T-helper 1 cell treated with Interleukin-12 subunit alpha and Interleukin-12 subunit beta and Interleukin-4 antibody, amounts not matched to agents 30 ng/mL and 1 ng/mL, for 36 hours (primary cell): ENCODE data around the gene WIZ. TPM values are rescaled to one million over a fixed set of nuclear protein-coding genes. Genes with fewer than 3 reads are reported as not detected.

Experiments
- intact Hi-C: fragments of 100-400 bp; cut with micrococcal nuclease; formaldehyde crosslinking; loops from one replicate; pipeline ENCODE4 v1.15.1; 2024
- total RNA-seq: library from RNA; stranded (reverse); gene quantifications from 2 replicates; pipeline ENCODE4 v1.2.3, GENCODE V29; 2022

The WIZ gene
- total RNA-seq, 1 donor from 2014 or later = 44.8 TPM

DNA sequence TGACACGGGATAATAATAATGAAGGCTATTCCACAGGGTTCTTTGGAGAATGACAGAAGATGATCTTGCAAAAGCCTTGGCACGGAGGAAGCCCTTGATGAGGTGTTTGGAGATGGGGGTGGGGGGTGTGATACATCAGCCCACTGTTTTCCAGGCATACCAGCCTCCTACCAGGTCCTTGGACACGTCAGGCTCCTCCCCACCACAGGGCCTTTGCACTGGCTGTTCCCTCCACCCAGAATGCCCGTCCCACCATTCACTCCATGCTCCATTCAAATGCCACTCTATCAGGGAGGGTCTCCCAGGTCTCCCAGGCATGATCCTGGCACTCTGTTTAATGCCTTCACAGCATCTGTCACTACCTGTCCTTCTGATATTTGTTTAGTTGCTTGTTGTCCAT lies 2.7 kb downstream of the WIZ start:
- intact Hi-C loops = no loop called here

DNA sequence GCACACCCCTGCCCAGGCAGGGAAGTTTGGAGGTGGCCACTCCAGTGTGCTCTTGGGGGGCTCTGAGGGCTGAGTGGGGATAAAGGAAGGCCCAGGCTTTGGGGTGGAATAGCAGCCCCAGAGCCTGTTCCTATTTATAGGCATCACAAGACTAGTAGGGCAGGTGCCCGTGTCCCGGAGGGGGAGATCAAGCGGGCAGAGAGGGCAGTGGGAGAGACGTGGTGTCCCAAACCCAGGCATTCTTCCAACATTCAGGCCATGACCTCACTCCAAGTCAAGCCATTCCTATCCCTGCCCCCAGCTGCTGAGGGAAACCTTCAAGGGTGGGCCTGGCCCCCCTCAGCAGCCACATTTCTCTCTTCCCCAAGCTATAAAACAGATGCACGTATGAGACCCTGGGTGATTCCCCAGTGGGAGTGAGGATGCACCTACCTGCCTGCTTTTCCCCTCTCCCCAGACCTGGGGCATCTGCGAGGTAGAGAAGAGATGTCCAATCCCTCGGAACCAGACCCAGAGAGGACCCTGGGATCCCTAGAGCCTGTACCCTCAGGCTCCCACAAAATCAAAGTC lies 3.9 kb downstream of the WIZ start:
- intact Hi-C loops = no loop called here

DNA sequence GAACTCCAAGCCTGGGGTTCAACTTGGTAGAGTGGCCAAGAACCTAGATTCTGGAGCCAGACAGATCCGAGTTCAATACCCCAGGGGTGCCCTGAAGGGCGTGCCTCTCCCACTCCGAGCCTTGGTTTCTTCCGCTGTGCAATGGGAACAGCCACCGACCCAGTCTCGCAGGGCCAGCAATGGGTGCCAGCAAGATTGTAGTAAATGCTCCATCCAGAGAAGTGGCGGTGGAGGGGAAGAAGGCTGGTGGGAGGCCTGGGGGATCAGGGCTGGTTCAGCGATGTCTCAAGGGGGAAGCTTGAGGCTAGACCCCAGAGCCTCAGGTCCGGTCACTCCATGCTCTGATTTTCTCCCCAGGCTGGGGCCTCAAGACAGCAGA lies 4.5 kb downstream of the WIZ start:
- intact Hi-C loops = no loop called here

DNA sequence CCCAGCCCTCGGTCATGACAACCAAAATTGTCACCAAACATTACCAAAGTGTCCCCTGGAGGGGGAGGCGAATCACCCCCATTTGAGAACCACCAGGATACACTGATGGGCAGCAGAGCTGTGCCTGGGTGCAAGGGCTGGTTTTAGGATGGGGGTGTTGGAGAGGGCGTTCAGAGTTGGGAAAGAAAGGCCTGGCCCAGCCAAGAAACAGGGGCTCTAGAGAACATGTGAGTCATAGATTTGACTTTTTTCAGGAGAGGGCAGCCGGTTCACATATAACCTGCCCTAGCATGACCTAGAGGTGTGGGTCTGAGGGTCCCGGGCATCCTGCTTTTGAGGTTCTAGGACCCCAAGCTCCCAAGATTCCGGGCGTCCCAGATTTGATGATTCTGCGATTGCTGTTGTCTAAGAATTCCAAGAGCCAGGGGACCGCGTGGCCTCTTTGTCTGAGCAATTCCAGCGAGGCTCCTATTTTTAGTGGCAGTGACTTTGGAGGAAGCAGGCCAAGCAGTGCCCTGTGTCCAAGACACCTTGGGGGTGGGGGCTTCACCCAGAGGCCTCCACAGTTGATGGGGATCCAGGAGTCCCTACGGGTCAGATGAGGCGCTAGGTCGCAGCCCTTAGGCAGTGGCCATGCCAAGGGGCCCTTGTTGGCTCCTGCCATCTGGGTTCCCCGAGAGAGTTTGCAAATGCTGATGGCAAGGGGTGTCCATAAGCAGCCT lies 5.1 kb downstream of the WIZ start:
- intact Hi-C loops = no loop called here

DNA sequence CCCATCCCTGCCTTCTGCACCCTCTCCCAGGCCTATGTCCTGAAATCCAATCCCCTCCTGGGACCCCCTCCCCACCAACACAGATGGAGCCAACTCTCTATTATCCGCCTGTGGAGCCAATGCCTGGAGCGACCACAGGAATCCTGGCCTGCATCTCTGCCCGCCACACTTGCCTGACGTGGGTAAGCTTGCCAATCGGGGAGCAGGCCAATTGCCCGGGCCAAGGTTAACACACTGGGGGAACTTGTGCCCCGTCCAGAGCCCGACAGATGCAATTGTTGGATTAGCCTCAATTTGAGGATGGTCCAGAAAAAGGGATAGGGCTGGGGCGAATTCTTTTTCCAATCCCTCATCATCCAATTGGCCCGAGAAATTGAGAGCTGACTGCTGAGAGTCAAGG lies 5.9 kb downstream of the WIZ start:
- intact Hi-C loops = no loop called here

DNA sequence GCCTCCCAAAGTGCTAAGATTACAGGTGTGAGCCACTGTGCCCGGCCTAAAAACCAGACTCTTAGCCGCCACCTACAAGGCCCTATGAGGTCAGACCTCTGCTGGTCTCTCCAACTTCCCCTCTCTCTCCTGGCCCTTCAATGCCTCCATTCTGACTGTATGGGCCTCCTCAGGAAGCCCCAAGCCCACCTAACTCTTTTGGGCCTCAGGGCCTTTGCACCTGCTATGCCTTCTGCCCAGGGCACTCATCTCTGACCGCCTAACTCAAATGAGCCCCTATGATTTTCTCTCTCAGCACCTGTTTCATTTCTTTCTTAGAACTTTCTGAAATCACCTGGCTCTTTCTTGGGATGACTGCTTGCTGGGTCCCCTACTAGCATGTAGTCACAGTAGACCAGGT lies 6.4 kb downstream of the WIZ start:
- intact Hi-C loops = no loop called here

DNA sequence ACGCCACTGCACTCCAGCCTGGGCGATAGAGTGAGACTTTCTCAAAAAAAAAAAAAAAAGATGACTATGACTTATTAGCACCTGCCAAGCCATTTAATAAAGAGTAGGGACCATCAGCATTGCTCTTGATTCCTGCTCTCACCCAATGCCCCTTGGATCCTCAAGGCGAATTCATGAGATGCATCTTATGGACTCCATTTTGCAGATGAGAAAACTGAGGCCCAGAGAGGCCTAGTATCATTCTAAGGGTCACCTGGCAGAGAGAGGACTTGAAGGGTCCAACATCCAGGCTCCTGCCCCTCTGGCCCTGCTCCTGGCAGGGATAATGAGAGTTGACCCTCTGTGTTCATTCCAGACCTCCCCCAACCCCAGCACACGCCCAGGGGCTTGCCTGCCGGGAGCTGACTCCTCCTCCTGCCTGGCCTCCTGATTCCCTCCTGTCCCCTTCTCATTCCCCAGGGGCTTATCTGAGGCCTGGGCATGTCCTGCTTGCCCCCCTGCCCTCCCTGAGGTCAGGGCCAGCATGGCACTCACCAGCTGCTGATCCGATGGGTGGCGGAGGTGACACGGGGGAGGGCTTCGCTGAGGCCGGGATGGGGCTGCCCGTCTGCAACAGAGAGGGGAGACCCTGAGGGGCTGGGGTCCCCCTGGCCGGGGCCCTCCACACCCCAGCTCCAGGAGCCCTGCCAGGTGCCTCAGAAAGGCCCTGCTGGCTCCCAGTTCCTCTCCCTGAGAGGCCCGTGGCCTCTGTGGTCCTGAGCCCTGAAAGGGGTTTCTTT lies 7.4 kb downstream of the WIZ start:
- intact Hi-C loops = no loop called here

DNA sequence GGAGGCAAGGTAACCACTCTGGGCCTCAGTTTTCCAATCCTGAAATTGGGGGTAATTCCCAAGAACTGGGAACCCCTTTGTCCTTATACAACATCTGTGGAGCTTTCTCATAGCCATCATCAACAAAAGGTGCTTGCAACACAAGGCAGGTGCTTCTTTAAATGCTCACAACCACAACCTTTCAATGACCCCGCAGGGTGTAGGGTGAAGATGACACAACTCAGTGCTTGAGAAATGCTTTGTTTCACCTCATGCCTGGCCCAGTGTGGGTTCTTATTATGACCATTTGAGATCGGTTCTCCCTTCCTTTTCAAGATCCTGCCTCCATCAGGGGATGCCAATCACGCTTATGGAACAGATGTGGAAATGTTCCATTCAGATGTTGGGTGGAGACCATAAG lies 8.4 kb downstream of the WIZ start:
- intact Hi-C loops = no loop called here

DNA sequence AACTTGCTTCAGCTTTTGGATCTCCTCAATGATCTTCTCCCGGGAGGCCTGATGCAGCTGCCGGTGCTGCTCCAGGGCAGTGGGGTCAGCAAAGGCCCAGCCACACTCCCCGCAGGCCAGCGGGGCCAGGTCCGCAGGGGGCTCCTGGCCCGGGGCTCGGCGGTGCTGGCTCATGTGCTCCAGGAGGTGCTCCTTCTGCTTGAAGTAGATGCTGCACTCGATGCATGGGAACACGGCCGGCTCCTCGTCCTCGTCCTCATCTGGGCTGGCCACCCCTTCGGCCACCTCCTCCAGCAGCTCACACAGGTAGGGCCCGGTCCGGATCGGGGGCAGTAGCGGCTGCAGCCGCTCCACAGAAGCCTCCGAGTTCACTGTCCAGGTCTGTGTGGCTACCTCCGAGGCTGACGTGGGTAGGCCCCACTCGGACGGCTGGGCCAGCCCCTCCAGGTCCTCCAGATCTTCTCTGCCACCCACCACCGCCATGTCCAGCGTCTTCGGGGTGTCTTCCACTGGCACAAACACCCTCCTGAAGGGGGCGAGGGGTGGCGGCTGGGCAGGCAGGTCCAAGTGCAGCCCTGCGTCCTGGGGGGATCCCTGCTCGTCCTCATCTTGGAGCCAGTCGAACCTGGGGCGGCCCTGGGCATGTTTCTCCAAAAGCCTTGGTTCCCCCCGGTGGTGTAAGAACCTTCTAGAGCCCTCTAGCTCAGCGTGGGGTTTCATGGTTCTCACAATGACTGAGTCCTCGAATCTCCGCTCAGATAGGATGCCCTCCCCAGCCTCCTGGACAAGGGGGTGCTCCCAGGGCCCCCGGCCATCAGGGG lies 9.7 kb downstream of the WIZ start:
- intact Hi-C loops = loop anchor here (10.0 kb wide), 1 partner anchor 675 kb away; the partner anchor contains the start of gene RAB8A

DNA sequence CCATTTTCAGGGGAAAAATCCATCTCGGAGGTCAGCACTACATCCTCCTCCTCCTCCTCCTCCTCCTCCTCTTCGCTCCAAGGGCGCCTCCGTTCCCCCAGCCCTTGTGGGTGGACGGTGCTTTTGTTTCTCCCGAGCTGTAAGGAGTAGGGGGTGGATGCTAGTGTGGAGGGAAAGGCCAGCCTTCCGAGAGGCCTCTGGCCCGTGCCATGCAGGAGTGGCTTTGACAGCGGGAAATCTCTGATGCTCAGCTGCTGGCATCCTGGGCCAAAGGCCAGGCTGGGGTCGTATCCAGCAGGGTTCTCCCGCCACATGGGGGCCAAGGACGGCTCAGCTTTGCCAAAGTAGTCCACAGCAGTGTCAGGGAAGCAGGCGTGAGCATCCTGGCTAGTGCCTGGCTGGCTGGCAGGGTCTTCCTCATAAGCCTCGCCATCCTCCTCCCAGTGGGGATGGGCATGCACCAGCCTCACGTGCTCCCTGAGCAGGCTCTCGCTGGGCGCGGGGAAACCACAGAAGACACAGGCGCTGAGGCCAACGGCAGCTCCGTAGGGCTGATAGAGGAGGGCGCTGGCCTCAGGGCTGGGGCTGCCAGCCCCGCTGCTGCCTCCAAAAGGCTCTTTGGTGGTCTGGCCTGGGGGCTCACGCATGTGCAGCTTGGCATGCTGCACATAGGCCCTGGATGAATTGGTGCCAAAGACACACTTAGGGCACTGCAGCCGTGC lies 10.5 kb downstream of the WIZ start:
- intact Hi-C loops = loop anchor here (10.0 kb wide), 1 partner anchor 676 kb away; the partner anchor contains the start of gene RAB8A

DNA sequence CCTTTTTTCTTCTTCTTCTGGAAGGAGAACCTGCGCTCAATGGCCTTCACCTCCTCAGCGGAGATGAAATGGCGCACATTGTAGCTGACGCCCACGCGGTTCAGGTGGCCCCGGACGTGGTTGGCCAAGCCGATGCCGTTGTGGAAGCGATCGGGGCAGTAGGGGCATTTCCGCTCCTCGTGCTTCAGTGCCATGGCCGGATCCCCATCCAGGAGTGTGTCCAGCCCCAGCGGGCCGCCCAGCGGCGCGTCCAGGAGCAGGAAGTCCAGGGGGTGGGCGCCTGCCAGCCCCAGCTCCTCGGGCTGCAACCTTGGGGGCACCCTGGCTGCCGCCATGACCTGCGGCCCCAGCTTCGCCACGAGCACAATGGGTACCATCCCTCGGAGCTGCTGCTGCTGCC lies 11.2 kb downstream of the WIZ start:
- intact Hi-C loops = loop anchor here (10.0 kb wide), 1 partner anchor 676 kb away; the partner anchor contains the start of gene RAB8A

DNA sequence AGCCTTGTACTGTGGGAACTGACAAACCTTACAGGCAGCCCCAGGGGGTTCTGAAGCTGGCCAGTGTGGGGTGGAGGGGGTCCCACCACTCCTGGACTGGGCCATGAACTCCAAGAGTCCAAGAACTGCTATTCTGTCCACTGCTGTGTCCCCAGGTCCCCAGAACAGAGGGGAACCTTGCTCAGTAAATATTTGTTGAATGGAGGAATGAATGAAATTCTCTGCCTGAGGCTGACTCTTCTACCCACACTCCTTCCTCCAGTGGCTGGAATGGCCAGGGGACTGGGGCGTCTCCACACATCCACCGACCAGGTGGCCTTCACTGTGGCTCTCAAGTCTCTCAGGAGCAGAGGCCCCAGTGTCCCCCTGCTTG lies 11.6 kb downstream of the WIZ start:
- intact Hi-C loops = loop anchor here (10.0 kb wide), 1 partner anchor 677 kb away; the partner anchor contains the start of gene RAB8A

DNA sequence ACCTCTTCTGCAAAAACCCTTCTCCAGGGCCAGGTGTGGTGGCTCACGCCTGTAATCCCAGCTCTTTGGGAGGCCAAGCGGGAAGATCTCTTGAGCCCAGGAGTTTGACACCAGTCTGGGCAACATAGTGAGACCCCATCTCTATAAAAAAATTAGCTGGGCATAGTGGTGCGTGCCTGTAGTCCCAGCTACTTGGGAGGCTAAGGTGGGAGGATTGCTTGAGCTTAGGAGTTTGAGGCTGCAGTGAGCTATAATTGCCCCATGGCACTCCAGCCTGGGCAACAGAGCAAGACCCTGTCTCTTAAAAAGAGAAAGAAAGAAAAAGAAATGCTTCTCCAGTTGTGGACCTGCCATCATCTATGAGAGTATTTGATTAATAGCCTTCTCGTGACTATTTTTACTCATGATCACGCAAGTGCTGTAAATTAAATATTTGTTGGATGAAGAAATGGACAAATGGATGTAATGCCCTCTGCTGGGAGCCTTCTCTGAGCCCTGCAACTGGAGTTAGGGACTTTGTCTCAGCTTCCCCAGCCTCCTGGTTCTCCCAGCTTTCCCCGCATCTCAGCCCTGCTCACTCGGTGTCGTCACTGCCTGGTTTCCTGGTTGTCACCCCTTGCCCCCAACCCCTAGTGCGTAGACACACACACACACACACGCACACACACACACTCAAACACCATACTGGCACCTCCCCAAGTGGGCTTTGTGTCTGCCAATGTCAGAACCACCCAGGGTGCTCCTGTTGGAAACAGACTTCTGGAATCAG lies 12.2 kb downstream of the WIZ start:
- intact Hi-C loops = loop anchor here (10.0 kb wide), 1 partner anchor 677 kb away; the partner anchor contains the start of gene RAB8A

DNA sequence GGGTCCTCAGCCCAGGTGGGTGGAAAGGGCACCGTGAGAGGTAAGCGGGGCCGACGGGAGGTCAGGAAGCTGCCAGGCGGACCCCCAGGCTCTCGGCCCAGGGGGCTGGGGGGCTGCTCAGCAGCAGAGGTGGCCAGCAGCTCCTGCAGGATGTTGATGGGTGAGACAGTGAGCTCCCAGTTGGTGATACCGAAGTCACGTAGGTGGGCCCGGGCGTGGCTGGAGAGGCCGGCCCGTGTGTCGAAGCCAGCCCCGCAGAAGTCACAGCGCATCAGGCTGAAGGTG lies 13.0 kb downstream of the WIZ start:
- intact Hi-C loops = loop anchor here (10.0 kb wide), 1 partner anchor 678 kb away; the partner anchor contains the start of gene RAB8A

DNA sequence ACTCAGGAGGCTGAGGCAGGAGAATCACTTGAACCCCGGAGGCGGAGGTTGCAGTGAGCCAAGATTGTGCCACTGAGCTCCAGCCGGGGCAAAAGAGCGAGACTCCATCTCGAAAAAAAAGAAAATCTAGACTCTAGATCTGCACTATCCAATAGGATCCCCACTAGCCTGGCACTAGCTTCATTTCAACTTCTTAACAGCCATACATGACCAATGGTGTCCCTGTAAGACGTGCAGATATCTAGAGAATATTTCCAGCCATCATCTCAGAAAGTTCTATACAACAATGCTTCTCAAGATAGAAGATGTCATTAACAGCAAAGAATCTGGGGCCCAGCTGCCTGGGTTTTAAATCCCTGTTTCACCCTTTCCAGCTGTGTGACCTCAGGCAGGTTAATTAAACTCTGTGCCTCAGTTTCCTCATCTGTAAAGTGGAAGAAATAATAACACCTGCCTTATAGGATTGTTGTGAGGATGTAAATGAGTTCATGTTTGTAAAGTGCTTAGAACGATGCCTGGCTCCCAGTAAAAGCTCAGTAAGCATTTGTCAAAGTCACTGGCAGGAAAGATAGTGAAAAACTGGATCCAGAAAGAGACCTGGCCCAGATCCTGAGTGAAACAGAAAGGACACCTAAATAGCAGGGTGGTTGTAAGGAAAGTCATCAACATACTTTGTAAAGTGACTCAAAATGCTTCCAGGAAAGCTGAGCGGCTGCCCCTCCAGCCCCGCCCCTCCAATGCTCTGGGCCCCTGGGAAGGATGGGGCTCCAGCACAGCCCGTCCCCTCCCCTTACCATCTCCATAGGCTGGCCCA lies 13.5 kb downstream of the WIZ start:
- intact Hi-C loops = loop anchor here (10.0 kb wide), 1 partner anchor 679 kb away; the partner anchor contains the start of gene RAB8A

DNA sequence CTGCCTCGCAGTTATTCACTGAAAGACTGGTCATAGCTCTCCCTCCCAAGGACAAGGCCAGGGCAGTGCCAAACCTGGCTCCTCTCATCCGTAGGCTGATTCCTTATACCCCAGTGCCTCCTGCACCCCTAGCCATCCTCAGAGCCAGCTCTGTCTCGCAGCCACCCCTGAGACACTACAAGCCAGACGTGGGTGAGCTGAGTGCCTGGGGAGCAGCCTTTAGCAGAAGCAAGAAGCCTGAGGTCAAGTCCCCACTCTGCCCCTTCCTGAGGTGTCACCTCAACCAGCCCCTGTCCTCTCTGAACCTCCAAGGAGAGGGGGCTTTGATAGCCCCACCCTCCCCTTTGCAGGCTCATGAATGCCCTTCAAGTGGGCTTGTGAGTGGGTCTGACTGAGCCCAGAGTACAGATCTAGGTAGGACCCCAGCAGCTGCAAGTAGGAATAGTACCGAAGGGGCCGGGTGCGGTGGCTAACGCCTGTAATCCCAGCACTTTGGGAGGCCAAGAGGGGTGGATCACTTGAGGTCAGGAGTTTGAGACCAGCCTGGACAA lies 16.2 kb downstream of the WIZ start:
- intact Hi-C loops = loop anchor here (1.0 to 10.0 kb wide), 2 partner anchors 31 to 681 kb away; partner anchors contain the start of genes RAB8A and RASAL3

DNA sequence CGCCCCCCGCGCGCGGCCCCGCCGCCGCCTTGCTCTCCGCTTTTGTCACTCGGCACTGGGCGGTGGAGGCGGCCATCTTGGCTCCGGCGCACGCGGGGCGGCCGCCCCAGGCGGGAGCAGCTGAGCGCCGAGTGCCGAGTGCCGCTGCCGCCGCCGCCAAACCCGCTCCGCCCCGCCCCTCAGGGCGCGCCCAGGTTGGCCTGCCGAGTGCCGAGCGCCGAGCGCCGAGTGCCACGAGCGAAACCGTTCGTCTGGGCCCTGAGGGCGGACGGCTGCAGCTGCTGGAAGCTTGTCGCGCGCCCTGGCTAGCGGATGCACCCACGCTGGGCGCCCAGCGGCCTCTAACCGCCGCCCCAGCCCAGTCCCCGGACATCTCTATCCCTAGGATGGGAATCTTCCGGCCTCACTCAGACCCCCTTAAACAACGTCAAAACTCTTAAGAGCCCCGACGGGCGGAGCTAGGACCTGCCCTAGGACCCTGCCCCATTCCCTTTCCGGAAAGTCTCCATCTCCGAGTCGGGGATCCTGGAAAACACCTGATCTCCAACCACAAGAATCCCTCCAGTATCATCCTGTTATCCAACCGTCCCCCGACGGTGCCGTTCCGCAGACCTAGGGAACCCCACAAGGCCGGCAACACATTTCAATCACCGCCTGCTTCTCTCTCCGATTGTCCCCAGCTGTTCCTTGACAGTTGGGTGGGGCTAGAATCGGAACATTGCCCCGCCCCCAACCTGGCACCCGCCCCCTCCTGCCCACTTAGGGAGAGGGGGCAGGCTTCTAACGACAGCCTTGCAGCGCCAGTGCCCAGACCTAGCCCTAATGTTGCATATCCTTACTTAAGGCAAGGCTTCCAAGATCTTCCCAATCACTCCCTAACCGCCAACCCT lies 16.9 kb downstream of the WIZ start:
- intact Hi-C loops = loop anchor here (1.0 to 10.0 kb wide), 9 partner anchors 14 to 682 kb away; partner anchors contain the start of genes AKAP8, BRD4, RAB8A and RASAL3
